Cardiac muscle cell (in vitro differentiated cells and primary cell): Measurements from ENCODE around the gene CHRND. TPM values are rescaled to one million over a fixed set of nuclear protein-coding genes. Genes with fewer than 3 reads are reported as not detected.

ENCODE experiments used
- DNase-seq, 2 donors: peaks; one replicate each; pipeline versions ENCODE4 v3.0.0 to v3.0.0-alpha.2; 2010 to 2017; ENCODE audit warnings: low read depth in 1 of 2, low spot score in 1 of 2
- H3K27ac ChIP-seq: fragments of 200-600 bp; sonication (generic); 2 replicates; pipeline ENCODE4 v1.5.1; 2016
- H3K27me3 ChIP-seq: fragments of 200-600 bp; sonication (generic); 2 replicates; pipeline ENCODE4 v1.6.0; 2016; ENCODE audit warnings: control low read depth
- H3K36me3 ChIP-seq: fragments of 200-600 bp; sonication (generic); 2 replicates; pipeline ENCODE4 v1.5.1; 2016; ENCODE audit warnings: control low read depth
- H3K4me1 ChIP-seq: fragments of 200-600 bp; sonication (generic); 2 replicates; pipeline ENCODE4 v1.8.1; 2017; ENCODE audit warnings: low read depth, mild to moderate bottlenecking, mixed run types
- H3K4me3 ChIP-seq: fragments of 200-600 bp; sonication (generic); 2 replicates; pipeline ENCODE4 v1.5.1; 2016; ENCODE audit warnings: mild to moderate bottlenecking
- H3K9me3 ChIP-seq: fragments of 200-600 bp; sonication (generic); 2 replicates; pipeline ENCODE4 v1.5.1; 2017; ENCODE audit warnings: low read depth, mild to moderate bottlenecking, control low read depth
- CTCF ChIP-seq: IDR thresholded peaks from 2 replicates; pipeline ENCODE4 v1.5.1; 2012; ENCODE audit warnings: low read depth, mild to moderate bottlenecking, low read length
- polyA plus RNA-seq: library from polyadenylated mRNA; unstranded; fragments of >200 nt; fragmentation: Nextera tagmentation; extraction: Ambion mirVana; gene quantifications from 2 replicates; pipeline ENCODE4 v1.2.1, GENCODE V29; 2016
- total RNA-seq: library from RNA; depleted of rRNA; stranded (reverse); fragments of >200 nt; gene quantifications from 2 replicates; pipeline ENCODE4 v1.2.3, GENCODE V29; 2016

The CHRND gene
- total and polyA plus RNA-seq, 2 experiments from 2014 or later = 0.05 to 0.09 TPM

- TF ChIP-seq CTCF = no peak
- Histone ChIP-seq H3K27me3 (peaks cover 27% of the 10 kb centered on the region), H3K9me3 (no peaks in the 10 kb centered on the region), H3K4me3 (no peak overlapping the region), H3K36me3 (no peaks in the 10 kb centered on the region), H3K27ac (no peak overlapping the region), H3K4me1 (peaks cover 2% of the 10 kb centered on the region)
- DNase-seq = no peak
Measured at GRCh38 chr2:232526372-232526941, 497 bp downstream of the CHRND start.

- Histone ChIP-seq H3K4me3 (no peak overlapping the region), H3K36me3 (no peaks in the 10 kb centered on the region), H3K9me3 (no peaks in the 10 kb centered on the region), H3K4me1 (peaks cover 2% of the 10 kb centered on the region), H3K27ac (no peak overlapping the region), H3K27me3 (peaks cover 12% of the 10 kb centered on the region)
- DNase-seq = no peak
- TF ChIP-seq CTCF = no peak
Measured at GRCh38 chr2:232527905-232528470, 2.0 kb downstream of the CHRND start.

GRCh38 chr2:232528746-232529460 lies 2.9 kb downstream of the CHRND start:
- TF ChIP-seq CTCF = no peak
- Histone ChIP-seq H3K4me1 (peaks cover 2% of the 10 kb centered on the region), H3K27me3 (peaks cover 3% of the 10 kb centered on the region), H3K4me3 (no peak overlapping the region), H3K27ac (no peak overlapping the region), H3K36me3 (no peaks in the 10 kb centered on the region), H3K9me3 (no peaks in the 10 kb centered on the region)
- DNase-seq = no peak

- no peaks in the 10 kb centered on the region for H3K36me3 ChIP-seq
- H3K9me3 ChIP-seq = no peaks in the 10 kb centered on the region
- no peak for DNase-seq
- TF ChIP-seq CTCF = no peak
- no peaks in the 10 kb centered on the region for H3K27me3 ChIP-seq
- H3K4me1 ChIP-seq = peaks cover 2% of the 10 kb centered on the region
- H3K27ac ChIP-seq = no peak overlapping the region
- no peak overlapping the region for H3K4me3 ChIP-seq
Measured at GRCh38 chr2:232529806-232530547, 4.0 kb downstream of the CHRND start.

- no peaks in the 10 kb centered on the region for H3K36me3 ChIP-seq
- no peak overlapping the region for H3K27ac ChIP-seq
- no peak for DNase-seq
- H3K4me3 ChIP-seq = no peak overlapping the region
- H3K4me1 ChIP-seq = no peaks in the 10 kb centered on the region
- H3K27me3 ChIP-seq = no peaks in the 10 kb centered on the region
- no peaks in the 10 kb centered on the region for H3K9me3 ChIP-seq
- TF ChIP-seq CTCF = no peak
Measured at GRCh38 chr2:232530626-232531260, 4.8 kb downstream of the CHRND start.
